ENCODE measurements around the gene DLX2. TPM values are rescaled to one million over a fixed set of nuclear protein-coding genes. Genes with fewer than 3 reads are reported as not detected.

DLX2 gene
- total RNA-seq, 2 experiments from 2014 or later = not detected

GRCh38 chr2:172052000-172052983 lies 50.4 kb downstream of the DLX2 start:
- H3K4me1 Mint-ChIP-seq (ENCODE audit: low read depth) = no peaks in the 10 kb centered on the region
- no peaks in the 10 kb centered on the region for H3K36me3 Mint-ChIP-seq
- no peak overlapping the region for H3K4me3 Mint-ChIP-seq
- no peak overlapping the region for H3K27ac Mint-ChIP-seq
- DNase-seq = no peak
- CTCF ChIA-PET = no interaction called here
- no peaks in the 10 kb centered on the region for H3K27me3 Mint-ChIP-seq
- POLR2A ChIA-PET = interaction anchor here (0.6 kb wide), 1 partner anchor 15 kb away, joined by 3 read pairs; no protein-coding TSS in a partner anchor
- no peaks in the 10 kb centered on the region for H3K9me3 Mint-ChIP-seq
- intact Hi-C loops (cut with micrococcal nuclease) = no loop called here

- CTCF ChIA-PET = interaction anchor here (0.6 to 1.1 kb wide), 2 partner anchors 12 to 638 kb away, joined by 3 read pairs; no protein-coding TSS in a partner anchor
- no peak overlapping the region for H3K4me3 Mint-ChIP-seq
Observed at GRCh38 chr2:172050479-172051125, 52.1 kb downstream of the DLX2 start.

DNA sequence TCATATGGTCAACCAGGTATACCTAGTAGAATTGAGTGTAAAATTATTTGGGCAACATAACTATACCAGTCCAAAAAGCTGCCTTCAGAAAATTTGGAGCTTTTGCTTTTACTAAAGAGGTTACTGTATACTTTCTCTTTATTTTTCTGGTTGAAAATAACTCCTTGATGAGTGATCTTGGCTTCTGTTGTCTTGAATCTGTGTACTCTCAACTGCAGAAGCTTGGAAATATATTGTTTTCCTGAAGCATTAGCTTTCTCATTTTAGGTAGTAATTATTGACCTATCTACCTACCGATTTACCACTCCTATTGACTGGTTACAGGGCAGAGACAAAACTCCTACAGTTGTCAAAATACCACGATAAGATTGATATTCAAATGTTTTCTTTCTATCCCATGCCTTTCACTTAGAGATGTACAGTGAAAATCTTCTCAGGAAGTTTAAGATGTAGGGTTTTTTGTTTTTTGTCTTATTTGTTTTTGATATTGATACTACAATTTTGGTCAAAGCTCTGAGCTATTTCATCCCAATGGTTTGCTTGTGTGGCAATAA lies 53.1 kb downstream of the DLX2 start:
- Mint-ChIP-seq H3K9me3 (no peaks in the 10 kb centered on the region), H3K36me3 (no peaks in the 10 kb centered on the region), H3K27me3 (no peaks in the 10 kb centered on the region), H3K4me3 (no peak overlapping the region), H3K4me1 (ENCODE audit: low read depth) (peaks cover 3% of the 10 kb centered on the region), H3K27ac (no peak overlapping the region)
- intact Hi-C loops (cut with micrococcal nuclease) = no loop called here
- no peak for DNase-seq
- ChIA-PET CTCF (interaction anchor here (1.3 kb wide), 1 partner anchor 78 kb away, joined by 3 read pairs; no protein-coding TSS in a partner anchor), POLR2A (no interaction called here)

More at GRCh38 chr2:172050479-172051125, 52.1 kb downstream of the DLX2 start:
- intact Hi-C loops (cut with micrococcal nuclease) = no loop called here
- Mint-ChIP-seq H3K27ac (no peak overlapping the region), H3K9me3 (no peaks in the 10 kb centered on the region), H3K36me3 (no peaks in the 10 kb centered on the region), H3K4me1 (ENCODE audit: low read depth) (peaks cover 3% of the 10 kb centered on the region), H3K27me3 (no peaks in the 10 kb centered on the region)
- no peak for DNase-seq
- POLR2A ChIA-PET = interaction anchor here (0.8 kb wide), 1 partner anchor 13 kb away, joined by 3 read pairs; no protein-coding TSS in a partner anchor

Other genes with a start within 250 kb of the DLX2 start
- gene SLC25A12, start 208.7 kb downstream of the DLX2 start, total RNA-seq = 10 to 100 TPM; 15.1 to 17.0 TPM
- gene HAT1, start 180.4 kb downstream of the DLX2 start, total RNA-seq = 10 to 100 TPM; 86.2 to 90.8 TPM
- gene METAP1D, start 102.9 kb downstream of the DLX2 start, total RNA-seq = 1 to 10 TPM; 3.4 to 3.9 TPM
- not detected for gene DLX1, start 17.4 kb downstream of the DLX2 start, total RNA-seq

Measured in activated CD4-positive, alpha-beta memory T cell treated with anti-CD3 and anti-CD28 coated beads for 36 hours (primary cell).